Measurements from ENCODE around the gene DHRS3.

The DHRS3 gene

DNA sequence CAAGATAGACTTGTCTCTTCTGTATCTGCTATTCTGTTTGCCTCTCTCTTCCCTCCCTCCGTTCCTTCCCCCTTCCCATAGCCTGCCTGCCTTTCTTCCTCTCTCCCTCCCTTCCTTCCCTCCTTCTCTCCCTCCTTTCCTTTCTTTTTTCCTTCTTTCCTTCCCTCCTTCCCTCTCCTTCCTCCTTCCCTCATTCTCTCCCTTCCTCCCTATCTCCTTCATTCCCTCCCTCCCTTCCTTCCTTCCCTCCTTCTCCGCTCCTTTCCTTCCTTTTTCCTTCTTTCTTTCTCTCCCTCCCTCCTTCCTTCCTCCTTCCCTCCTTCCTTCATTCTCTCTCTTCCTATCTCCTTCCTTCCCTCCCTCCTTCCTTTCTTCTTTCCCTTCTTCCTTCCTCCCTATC, 26.8 kb upstream of the DHRS3 start:
- H3K4me3 ChIP-seq (ENCODE audit: low read depth, low read length): no peak overlapping the region
- TF ChIP-seq, protein P1, sequence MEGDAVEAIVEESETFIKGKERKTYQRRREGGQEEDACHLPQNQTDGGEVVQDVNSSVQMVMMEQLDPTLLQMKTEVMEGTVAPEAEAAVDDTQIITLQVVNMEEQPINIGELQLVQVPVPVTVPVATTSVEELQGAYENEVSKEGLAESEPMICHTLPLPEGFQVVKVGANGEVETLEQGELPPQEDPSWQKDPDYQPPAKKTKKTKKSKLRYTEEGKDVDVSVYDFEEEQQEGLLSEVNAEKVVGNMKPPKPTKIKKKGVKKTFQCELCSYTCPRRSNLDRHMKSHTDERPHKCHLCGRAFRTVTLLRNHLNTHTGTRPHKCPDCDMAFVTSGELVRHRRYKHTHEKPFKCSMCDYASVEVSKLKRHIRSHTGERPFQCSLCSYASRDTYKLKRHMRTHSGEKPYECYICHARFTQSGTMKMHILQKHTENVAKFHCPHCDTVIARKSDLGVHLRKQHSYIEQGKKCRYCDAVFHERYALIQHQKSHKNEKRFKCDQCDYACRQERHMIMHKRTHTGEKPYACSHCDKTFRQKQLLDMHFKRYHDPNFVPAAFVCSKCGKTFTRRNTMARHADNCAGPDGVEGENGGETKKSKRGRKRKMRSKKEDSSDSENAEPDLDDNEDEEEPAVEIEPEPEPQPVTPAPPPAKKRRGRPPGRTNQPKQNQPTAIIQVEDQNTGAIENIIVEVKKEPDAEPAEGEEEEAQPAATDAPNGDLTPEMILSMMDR (IDR thresholded peaks at IDR 0.05; ENCODE audit: control insufficient read depth, extremely low read depth, insufficient read depth): no peak
- no peak for DNase-seq (ENCODE audit: low read depth)

DNA sequence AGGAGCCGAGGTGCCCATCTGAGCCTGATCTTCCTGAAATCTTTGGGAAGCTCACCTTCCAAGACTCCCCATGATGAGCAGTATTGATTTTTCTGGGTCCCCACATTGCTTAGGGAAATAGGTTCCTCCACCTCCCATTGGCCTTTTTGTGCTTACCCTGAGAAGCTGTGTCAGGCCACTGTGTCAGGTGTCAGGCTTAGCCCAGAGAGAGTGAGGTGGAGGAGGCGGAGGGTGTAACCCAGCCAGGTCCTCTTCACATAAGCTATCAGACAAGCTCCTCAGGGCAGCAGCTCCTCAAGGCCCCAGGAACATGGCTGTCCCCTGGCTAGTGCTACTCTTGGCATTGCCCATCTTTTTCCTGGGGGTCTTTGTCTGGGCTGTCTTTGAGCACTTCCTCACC, 26.2 kb upstream of the DHRS3 start:
- TF ChIP-seq, protein P1 (IDR thresholded peaks at IDR 0.05; ENCODE audit: control insufficient read depth, extremely low read depth, insufficient read depth): no peak
- no peak for DNase-seq (ENCODE audit: low read depth)
- no peak overlapping the region for H3K4me3 ChIP-seq (ENCODE audit: low read depth, low read length)

DNA sequence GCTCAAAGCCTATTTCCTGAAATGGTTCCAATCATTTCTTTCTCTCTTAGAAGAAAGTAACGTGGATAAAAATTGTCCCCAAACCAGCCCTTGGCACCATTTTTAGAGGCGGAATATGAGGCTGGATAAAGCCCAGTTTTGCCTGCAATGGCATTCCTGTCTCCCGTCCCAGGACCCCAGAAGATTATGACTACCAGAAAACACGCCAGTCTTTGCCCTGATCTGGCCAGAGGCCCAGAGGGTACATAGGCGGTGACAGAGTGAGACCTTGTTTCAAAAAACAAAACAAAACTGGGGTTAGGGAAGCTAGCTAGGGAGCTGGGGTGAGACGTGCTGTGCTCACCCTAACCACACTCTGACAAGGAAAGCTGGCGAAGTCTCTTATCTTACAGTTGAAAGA, 25.8 kb upstream of the DHRS3 start, which contains the start of gene AADACL4:
TSS of gene AADACL4 (plus strand) at position 301 of the 400 bp plus-strand sequence. CDS start 462 bp downstream, outside the sequence.
- no peak for DNase-seq (ENCODE audit: low read depth)
- H3K4me3 ChIP-seq (ENCODE audit: low read depth, low read length): no peak within 1 kb of the TSS
- TF ChIP-seq, protein P1 (IDR thresholded peaks at IDR 0.05; ENCODE audit: control insufficient read depth, extremely low read depth, insufficient read depth): no peak

DNA sequence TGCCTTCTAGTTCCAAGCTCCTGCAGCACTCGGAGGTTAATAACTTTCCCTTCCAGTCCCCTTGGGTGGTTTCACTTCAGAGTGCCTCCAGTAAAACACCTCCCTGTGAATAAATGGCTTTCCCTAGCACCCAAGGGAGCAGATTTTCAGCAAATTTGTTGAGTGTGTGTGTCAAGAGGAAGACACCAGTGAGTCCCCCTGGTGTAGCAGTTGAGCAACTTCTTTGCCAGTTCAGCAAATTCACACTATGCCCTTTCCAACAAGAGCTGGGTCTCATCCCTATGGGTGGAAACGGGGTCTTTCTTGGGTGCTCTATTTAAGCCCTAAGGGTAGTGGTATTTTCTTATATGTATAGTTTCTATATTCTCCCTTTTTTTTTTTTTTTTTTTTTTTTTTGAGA, 25.1 kb upstream of the DHRS3 start:
- TF ChIP-seq, protein P1 (IDR thresholded peaks at IDR 0.05; ENCODE audit: control insufficient read depth, extremely low read depth, insufficient read depth): no peak
- DNase-seq (ENCODE audit: low read depth): no peak

DNA sequence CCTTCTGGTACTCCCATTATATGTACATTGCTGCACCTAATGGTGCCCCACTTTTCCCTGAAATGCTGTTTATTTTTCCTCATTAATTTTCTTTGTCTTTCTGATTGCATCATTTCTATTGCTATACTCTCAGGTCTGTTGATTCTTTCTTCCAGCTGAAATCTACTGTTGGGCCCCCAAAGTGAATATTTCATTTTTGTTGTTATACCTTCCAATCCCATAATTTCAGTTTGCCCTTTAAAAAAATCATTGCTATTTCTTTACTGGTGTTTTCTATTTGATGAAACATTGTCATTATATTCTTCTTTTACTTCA, 22.9 kb upstream of the DHRS3 start:
- DNase-seq (ENCODE audit: low read depth): no peak
- TF ChIP-seq, protein P1 (IDR thresholded peaks at IDR 0.05; ENCODE audit: control insufficient read depth, extremely low read depth, insufficient read depth): no peak
- H3K4me3 ChIP-seq (ENCODE audit: low read depth, low read length): no peak overlapping the region

More for the DNA sequence above, 25.1 kb upstream of the DHRS3 start:
- no peak overlapping the region for H3K4me3 ChIP-seq (ENCODE audit: low read depth, low read length)

DNA sequence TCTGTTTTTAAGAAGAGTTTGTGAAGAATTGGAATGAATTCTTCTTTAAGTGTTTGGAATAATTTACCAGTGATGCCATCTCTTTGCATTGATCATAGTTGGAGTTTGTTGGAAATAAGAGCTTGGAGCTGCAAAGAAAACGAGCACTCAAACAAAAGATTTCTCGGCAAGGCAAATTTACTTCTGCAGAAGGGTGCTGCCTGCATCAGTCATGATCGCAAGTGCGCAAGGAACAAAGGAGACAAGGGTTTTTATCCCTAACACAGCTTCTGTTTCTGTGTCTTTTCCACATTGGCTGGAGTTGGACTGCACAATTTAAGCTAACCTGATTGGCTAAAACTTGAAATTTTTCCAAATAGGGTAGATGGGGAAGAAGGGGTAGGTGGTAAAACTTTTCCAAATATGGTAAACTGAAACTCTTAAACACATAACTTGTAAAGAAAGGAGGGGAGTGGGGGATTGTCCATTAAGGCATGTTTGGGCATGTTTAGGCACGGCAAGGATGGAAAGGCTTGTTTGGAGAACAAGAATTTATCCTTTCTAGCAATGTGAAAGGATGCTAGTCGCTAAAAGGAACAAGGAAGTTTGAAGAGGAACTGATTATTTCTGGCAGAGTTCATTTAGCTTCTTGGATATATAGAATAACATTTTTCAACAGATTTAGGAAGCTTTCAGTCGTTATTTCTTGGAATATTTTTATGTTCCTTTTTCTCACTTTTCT, 22.4 kb upstream of the DHRS3 start:
- TF ChIP-seq, protein P1 (IDR thresholded peaks at IDR 0.05; ENCODE audit: control insufficient read depth, extremely low read depth, insufficient read depth): no peak
- DNase-seq (ENCODE audit: low read depth): no peak
- H3K4me3 ChIP-seq (ENCODE audit: low read depth, low read length): no peak overlapping the region

DNA sequence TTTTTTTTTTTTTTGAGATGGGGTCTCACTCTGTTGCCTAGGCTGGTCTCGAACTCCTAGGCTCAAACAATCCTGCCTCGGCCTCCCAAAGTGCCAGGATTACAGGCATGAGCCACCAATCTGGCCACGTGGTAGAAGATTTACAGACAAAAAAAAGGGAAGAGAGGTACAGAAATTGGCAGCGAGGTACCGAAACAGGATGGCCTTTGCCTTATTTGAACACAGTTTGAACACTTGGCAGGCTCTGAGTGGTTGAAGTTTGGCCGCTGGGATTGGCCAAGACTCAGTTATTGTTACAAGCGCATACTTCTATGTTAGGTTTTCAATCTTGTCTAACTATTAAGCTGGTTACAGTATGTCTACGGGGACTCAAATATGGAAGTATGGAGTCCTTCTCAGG, 19.7 kb upstream of the DHRS3 start:
- TF ChIP-seq, protein P1 (IDR thresholded peaks at IDR 0.05; ENCODE audit: control insufficient read depth, extremely low read depth, insufficient read depth): no peak
- DNase-seq (ENCODE audit: low read depth): no peak
- H3K4me3 ChIP-seq (ENCODE audit: low read depth, low read length): no peak overlapping the region
